Panc1 (cell line): ENCODE measurements around the gene VRK3.

ENCODE experiments used
- CTCF ChIP-seq: fragments of 450-650 bp; IDR thresholded peaks from 2 replicates; pipeline ENCODE4 v1.5.1; 2017; ENCODE audit warnings: mild to moderate bottlenecking
- TCF7L2 ChIP-seq: IDR thresholded peaks from 2 replicates; pipeline ENCODE4 v1.6.1; 2011; ENCODE audit warnings: mild to moderate bottlenecking, low read depth, low read length, inconsistent platforms

DNA sequence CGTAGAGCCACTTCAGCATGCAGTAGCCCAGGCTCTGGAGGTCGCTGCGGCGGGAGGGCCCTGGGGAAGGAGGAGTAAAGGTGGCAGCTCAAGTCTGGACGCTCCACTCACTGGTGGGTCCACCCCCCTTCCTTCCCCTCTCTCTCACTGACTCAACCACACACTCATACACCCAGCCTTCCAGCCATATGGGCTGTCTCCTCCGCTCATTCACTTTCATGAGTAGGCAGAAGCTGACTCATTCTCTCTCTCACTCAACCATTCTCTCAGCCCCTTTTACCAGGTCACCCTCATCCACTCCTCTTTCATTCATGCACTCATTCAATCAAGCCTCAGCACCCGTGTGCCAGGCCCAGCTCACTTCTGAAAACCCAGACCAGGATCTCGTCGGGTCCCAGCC lies 36.7 kb downstream of the VRK3 start:
- no peak for TF ChIP-seq CTCF
- no peak for TF ChIP-seq TCF7L2
